RPMI7951 (cell line): ENCODE measurements around the gene RAB17. TPM values are rescaled to one million over a fixed set of nuclear protein-coding genes. Genes with fewer than 3 reads are reported as not detected.
A peak's percentile ranks its signal among the peaks of the same experiment; 100 is the strongest.
"Not testable (repeated sequence)": the region's sequence is repeated elsewhere in the genome, so short reads cannot be mapped to it uniquely, and the experiment has no call there.

Experiments
- DNase-seq: peaks from one replicate; pipeline ENCODE4 v3.0.0-alpha.2; 2012; ENCODE audit warnings: low read depth
- total RNA-seq: library from RNA; depleted of rRNA; stranded (reverse); fragments of >200 nt; shearing (Covaris generic); gene quantifications from 2 replicates; pipeline ENCODE4 v1.2.3, GENCODE V29; 2014

RAB17 gene
- total RNA-seq, 1 experiment from 2014 or later: 3.6 TPM

- DNase-seq: no peak
Observed at GRCh38 chr2:237624565-237624964, 34.0 kb upstream of the RAB17 start.

DNA sequence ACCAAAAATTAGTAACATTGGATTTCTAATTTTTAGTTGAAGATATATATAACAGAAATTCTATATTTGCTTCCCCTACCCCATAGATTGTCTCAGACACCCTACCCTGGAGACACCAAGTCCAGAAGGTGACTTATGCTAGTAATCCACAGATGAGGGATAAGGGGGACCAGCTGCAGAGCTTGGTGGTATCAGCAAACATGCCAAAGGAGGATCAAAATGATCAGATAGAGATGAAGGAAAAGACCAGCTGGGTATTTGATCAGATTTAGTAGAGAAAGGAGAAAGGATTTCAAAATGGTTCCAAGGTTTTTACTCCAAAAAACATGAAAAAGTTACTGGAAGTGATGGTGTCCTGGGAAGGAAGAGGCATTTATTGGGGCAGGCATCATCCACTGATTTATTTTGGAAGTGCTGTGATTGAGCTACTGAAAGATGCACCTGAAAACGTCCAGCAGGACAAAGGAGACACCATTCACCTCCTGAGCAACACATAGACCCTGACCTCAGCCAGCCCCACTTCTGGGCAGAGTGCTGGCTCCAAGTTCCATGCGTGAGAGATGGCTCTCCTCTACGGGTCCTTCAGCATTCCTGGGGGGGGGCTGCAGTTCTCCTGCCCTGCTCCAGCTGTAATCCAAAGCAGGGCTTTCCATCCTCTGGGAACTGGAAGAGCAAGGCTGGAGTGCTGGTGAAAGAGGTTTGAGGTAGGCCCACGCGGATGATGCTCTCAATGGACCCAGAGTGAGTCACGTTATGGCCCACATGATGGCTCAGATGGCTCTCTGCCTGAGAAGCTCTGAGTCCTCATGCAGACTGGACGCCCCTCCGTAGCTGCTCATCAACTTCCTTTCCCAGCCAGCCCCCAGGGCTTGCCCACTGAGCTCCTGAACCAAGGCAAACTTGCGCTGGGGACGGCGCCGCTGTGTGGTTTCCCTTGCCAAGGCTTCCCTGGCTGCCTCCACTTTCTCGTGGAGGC lies 33.2 kb upstream of the RAB17 start:
- no peak for DNase-seq

- peak; percentile 66 for DNase-seq
Observed at GRCh38 chr2:237618449-237618848, 27.9 kb upstream of the RAB17 start.

GRCh38 chr2:237617587-237617982 lies 27.1 kb upstream of the RAB17 start:
- DNase-seq: no peak

GRCh38 chr2:237616734-237617586 lies 26.4 kb upstream of the RAB17 start:
- DNase-seq: peak; percentile 93

DNA sequence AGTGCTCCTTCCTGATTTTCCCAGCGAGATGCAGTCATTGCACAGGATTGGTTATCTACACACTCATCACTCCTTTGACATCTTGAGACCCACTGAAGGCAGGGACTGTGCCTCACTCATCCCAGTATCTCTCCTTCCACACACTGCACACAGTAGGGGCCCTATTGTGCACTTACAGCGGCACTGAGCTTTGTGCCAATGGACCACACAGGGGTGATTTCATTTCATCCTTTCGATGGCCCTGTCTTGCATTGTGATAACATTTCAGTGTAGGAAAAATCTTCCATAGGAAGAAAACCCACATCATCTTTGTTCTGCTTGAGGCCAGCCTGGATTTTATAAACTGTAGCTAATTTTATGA lies 25.8 kb upstream of the RAB17 start:
- DNase-seq: no peak

DNA sequence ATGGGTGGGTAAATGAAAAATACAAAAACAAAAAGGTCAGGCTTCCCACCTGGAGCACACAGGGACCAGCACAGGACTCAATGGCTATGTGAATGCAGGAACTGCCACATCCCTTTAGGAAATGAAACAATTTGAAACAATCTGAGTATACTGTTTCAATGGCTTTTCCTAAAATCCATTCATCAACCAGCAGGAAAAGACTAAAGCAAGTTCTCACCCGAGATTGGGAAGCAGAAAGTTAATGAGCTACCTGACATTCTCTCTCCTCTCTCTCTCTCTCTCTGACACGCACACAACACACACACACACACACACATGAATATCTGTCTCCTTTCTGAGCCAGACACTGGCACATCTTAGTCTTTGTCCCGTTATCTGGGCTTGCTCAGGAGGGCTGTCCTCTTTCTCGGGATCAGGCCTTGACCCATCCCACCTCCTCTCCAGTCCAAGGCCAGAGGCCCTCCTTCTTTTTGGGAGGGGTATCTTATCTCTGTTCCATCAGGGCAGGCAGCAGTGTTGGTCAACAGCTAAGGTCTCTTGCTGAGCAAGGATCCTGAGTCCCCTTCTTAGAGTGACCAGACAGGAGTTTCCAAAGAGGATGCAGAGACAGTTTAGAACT lies 25.2 kb upstream of the RAB17 start:
- no peak for DNase-seq

DNA sequence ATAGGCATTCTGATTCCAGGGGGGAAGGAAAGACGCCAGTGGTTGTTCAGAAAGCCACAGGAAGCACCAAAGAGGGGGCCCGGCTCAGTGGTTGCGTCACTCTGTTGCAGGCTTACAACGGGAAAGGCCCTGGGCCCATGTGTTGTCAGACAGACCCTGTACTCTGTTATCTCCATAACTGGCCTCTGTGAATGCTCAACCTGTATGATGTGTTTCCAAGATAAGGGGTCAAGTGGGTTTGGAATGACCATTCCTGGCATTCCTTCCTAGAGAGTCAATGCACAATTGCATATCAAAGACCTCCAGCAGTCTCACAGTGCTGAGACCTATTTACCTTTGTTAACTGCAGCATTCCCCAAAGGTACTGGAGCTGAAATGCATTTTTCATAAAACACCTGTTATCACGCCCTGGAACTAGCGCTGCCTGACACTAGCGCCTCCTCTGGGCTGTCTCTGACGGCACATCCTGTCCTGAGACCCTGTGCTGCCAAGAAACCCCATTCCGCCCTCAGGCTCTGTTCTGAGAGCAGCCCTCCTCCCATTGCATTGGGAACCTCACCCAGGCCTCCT lies 23.7 kb upstream of the RAB17 start:
- peak; percentile 76 for DNase-seq

DNA sequence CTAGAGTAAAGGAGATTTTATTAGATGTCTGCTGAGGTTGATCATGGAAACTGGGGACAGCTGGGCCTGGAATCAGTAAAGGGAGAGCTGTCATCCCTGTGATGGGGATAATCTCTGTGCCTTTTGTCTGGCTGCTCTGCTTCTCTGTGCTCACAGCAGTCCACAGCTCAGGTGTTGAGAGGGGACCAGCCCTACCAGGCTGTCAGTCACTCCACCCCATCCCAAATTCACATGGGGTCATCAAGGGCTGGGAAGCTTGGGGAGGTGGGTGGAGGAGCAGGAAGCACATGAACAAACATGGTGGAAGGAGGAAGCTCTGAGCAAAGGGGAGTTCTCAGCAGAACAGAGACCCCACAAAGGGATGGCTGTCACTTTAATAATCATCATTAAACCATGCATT lies 23.1 kb upstream of the RAB17 start:
- no peak for DNase-seq

DNA sequence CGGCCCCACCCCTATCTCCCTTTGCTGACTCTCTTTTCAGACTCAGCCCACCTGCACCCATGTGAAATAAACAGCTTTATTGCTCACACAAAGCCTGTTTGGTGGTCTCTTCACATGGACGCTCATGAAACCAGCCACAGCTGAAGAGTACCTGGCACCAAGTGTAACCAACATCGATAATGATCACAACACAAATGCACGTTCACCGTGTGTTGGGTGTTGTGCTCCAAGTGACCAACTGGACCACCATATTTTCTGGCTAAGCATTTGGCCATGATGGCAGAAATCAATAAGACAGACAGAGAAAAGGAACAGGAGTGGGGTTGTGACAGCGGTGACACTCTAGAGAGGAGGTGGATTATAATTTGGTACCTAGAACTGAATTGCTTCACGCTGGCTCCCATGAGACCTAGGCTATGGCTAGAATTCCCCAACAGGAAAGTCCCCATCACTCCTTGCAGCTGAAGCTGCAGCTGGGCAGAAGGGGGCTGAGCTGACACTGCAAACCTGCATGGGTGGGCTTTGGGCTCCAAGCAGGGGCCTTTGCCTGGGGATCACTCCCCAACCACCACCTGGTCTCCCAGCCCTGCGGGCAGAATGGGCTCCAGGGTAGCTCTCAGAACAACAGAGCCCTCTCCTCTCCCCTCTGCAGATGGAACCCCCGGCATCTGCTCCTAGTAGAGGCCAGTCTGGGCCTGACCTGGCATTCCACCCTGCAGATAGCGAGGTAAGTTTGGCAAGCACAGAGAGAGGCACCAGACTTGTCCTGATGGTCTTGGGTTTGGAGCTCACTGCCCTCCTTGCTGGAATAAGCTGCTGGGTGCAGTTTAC lies 22.2 kb upstream of the RAB17 start:
- DNase-seq: no peak

DNA sequence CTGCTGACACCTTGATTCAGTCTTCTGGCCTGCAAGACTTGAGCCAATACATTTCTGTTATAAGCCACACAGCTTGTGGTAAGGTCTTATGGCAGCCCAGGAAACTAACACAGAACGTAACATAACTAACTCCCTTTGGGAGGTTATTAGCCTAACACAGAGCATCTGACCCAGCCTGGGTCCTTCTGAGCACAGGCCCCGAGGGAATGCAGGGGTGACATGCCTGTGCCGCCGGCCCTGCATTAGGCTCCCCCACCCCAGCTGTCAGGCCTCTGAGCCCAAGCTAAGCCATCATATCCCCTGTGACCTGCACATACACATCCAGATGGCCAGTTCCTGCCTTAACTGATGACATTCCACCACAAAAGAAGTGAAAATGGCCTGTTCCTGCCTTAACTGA lies 16.0 kb upstream of the RAB17 start:
- not testable (repeated sequence) for DNase-seq

DNA sequence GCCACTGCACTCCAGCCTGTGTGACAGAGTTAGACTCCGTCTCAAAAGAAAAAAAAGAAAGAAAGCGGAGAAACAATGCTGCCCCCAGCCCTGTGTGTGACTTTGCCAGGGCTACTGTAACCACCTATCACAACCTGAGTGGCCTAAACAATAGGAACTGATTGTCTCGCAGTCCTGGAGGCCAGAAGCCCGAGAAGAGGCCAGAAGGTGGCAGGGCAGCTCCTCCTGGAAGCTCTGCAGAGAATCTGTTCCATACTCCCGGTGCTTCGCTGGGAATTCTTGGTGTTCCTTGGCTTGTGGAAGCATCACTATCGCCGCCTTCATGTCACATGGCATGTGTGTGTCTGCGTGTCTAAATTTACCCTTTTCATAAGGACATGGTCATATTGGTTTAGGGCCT lies 14.4 kb upstream of the RAB17 start:
- peak; percentile 62 for DNase-seq

- DNase-seq: no peak
Observed at GRCh38 chr2:237604391-237604790, 13.9 kb upstream of the RAB17 start.

- DNase-seq: peak; percentile 94
Observed at GRCh38 chr2:237603718-237604362, 13.3 kb upstream of the RAB17 start.

GRCh38 chr2:237603049-237603717 lies 12.6 kb upstream of the RAB17 start:
- no peak for DNase-seq

DNA sequence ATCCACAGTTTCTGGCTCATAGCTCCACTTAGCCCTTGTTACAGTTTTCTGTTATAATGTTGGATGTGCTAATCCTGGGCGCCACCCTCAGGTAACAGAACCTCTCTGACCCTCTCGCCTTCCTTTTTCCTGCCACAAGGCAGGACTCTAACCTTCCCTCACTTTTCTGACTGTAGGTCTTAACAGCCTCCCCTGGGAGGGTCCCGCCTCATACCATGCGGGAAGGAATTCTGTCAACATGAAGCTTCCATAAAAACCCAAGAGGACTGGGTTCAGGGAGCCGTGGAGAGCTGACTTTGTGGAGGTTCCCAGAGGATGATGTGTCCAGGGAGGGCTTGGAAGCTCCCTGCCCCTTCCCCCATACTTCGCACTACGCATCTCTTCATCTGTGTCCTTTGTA lies 11.9 kb upstream of the RAB17 start:
- DNase-seq: no peak

DNA sequence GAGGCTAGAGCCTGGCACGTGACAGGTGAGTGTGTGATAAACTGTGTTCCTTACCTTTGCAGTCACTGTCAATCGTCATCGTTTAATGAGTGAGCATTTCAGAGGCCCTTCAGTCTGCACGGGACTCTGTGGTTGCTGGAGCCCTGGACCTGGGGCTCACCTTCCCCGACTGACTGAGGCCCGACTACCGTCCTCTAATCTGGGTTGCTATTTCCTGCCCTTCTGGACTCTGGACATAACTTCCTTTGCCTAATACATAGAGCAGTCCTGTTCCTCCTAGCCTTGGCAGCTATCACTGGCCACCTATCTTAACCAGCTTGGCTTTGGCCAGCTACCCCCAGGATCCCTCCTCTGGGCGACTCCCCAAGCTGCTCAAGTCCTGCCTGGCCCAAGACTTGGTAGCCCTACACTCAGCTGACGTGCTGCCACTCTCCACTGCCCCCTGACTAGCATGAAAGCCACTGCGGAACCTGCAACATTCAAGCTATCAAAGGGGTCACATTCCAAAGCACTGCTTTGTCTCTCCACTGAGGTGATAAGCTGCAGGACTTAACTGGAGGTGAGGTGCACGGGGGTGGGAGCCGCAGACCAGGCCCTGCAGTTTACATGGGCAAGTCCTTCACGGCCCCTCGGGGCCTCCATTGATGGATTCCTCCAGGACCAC lies 11.1 kb upstream of the RAB17 start:
- no peak for DNase-seq

DNA sequence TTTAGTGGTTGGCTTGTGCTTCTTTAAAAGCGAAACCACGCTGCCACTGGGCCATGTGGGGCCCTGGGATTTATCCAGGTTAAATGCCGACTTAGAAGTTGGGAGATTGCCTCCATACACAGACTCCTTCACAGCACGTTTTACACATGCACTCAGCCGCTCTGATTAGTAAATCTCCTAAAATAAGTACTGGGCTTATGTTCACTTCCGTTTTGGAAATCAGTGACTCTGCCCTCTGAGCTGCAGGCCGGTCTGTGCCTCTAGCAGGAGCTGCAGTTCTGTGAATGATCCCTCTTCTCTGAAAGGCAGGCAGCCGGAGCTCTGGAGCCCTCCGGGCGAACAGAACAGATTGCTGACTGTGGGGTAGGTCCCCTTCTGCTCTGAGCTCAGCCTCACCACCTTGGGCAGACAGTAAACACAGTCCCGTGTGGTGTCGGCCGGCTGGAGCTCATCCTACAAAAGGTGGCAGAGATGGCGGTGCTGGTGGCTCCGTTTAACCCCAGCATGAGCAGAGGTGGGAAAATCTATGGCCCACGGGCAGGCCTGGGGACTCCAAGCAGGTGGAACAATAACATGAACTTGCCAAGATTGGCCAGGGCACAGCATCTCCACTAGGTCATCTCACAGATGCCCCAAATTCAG lies 9.8 kb upstream of the RAB17 start:
- peak; percentile 81 for DNase-seq
